NK-92 treated with Interleukin-12 subunit alpha and Interleukin-12 subunit beta, amount 100 ng/mL, for 24 hours (cell line): ENCODE results near the gene TUBGCP2.

Source experiments
- DNase-seq: peaks from one replicate; lab custom pipeline; 2025; lab: John Stamatoyannopoulos, UW

TUBGCP2 gene

DNA sequence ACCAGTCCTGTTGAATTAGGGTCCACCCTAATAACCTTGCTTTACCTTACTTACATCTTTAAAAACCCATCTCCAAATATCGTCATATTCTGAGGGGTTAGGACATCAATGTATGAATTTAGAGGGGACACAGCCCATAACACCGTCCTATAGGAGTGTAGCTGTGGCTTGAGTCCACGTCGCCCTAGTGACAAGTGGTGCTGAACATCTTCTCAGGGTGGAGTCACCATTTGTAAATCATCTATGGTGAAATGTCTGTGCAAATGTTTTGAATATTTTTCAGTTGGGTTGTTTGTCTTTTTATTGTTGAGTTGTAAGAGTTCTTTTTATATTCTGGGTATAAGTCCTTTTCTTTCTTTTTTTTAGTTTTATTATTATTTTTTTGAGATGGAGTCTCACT lies 33.3 kb upstream of the TUBGCP2 start:
- DNase-seq, result no peak

GRCh38 chr10:133339708-133340380 lies 31.2 kb upstream of the TUBGCP2 start:
- DNase-seq, result no peak

GRCh38 chr10:133338080-133339071 lies 29.7 kb upstream of the TUBGCP2 start:
- DNase-seq, result no peak

GRCh38 chr10:133337370-133337725 lies 28.7 kb upstream of the TUBGCP2 start:
- DNase-seq, result no peak

DNA sequence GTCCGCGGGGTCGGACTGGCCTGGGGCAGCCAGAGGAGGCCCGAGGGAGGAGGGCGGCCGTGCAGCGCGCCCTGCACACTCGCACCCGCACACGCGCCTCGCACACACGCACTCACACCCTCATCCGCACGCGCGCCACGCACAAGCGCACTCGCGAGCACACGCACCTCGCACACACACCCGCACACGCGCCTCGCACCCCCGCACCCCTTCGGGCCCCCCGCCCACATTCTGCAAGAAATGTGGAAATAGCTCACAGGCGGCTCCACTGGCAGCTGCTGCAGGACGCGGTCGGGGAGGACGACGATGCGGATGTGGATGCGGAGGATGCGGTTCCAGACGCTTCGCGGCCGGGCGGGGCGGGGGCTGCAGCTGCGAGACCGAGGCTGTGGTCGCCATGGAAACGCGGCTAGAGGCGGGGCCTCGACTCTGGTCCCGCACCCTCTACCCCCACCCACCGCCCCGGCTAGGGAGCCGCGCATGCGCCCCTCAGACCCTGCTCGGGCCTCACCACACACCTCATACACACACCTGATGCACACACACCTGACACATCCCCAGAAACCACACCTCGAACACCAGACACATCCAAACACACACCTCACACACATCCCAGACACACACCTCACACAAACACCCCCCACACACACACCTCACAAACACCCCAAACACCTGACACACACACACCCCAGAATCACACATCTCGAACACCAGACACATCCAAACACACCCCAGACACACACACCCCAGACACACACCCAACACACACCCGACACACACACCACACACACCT lies 28.1 kb upstream of the TUBGCP2 start, which contains the start of gene CALY:
Gene CALY (minus strand): TSS at position 320 of the 793 bp plus-strand sequence. CDS start 7,907 bp downstream, outside the sequence.
- no peak for DNase-seq

- no peak for DNase-seq
Observed at GRCh38 chr10:133336118-133336576, 27.5 kb upstream of the TUBGCP2 start.

- no peak for DNase-seq
Observed at GRCh38 chr10:133335246-133336117, 26.8 kb upstream of the TUBGCP2 start.

GRCh38 chr10:133334503-133335245 lies 26.0 kb upstream of the TUBGCP2 start:
- DNase-seq, result no peak

- DNase-seq, result no peak
Observed at GRCh38 chr10:133332936-133333699, 24.4 kb upstream of the TUBGCP2 start.

- DNase-seq, result peak; percentile 61
Observed at GRCh38 chr10:133329491-133330202, 21.0 kb upstream of the TUBGCP2 start.

DNA sequence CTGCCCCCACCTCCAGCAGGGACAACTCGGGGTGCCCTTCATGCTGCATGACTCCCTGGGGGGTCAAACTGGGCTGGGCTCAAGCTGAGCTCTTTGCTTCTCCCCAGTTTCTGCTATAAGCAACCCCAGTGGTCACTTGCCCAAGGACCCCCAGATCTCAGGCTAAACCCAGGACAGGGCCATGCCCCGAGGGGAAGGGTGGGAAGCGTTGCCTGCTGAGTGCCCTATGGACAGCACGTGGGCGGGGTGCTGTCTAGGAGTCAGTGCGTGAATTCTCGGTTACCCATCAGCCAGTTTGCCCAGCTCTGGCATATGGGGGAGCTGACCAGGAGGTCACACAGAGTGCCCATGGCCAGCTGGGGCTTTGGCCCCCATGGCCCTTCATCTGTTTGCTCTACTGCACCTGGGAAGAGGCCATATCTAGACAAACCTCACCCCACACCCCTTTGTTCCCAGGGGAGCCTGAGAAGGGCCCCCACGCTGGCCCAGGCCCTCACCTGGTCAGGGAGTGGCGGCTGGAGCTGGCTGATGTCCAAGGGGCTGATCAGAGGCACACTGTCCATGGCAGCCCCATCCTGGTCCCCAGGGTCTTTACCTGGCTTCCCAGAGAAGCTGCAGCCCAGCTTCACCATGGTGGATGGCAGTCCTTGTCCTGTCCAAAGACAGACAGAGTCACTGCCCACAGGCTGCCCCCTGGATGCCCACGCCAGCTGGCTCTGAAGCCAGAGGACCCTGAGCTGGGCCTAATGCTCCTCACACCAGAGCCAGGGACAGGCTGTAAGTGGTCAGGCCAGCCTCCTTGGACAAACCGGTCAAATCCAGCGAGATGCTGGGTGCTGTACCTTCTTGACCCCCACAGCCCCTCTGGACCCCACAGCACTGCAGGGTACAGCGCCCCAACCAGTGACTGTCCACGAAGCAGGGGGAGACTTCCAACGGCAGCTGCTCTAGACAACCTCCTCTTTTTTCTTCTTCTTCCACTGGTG lies 20.0 kb upstream of the TUBGCP2 start:
- DNase-seq, result no peak

DNA sequence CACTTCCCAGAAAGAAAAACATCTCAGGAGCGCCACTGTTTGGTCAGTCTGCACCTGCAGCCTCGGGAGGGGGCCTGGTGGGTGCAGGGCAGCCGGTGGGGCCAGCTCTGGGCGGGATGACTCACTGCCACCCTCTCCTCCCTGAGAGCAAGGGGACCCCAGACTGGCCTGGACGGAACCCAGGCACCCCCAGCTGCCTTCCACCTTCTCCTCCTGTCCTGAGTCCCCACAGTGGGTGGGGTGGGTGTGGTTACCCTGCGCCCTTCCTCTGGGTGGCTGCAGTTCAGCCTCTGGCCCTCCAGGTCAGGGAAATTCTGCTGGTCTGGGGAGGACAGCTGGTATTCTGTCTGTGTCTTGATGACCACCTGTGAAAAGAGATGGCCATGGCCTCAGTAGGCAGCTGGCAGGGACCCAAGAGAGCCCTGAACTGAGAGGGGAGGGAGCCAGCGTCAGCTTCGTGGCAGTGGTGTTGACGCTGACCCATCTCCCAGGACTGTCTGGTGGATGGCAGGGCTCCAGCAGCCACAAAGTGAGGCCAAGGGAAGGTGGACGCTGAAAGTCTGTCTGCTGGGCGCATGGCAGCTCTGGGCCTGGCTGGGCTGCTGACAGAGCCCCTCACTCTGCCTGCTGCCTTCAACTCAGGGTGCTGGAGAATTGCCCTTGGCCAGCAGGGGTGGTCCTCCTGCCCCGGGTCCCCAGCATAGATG lies 19.1 kb upstream of the TUBGCP2 start:
- DNase-seq, result no peak

DNA sequence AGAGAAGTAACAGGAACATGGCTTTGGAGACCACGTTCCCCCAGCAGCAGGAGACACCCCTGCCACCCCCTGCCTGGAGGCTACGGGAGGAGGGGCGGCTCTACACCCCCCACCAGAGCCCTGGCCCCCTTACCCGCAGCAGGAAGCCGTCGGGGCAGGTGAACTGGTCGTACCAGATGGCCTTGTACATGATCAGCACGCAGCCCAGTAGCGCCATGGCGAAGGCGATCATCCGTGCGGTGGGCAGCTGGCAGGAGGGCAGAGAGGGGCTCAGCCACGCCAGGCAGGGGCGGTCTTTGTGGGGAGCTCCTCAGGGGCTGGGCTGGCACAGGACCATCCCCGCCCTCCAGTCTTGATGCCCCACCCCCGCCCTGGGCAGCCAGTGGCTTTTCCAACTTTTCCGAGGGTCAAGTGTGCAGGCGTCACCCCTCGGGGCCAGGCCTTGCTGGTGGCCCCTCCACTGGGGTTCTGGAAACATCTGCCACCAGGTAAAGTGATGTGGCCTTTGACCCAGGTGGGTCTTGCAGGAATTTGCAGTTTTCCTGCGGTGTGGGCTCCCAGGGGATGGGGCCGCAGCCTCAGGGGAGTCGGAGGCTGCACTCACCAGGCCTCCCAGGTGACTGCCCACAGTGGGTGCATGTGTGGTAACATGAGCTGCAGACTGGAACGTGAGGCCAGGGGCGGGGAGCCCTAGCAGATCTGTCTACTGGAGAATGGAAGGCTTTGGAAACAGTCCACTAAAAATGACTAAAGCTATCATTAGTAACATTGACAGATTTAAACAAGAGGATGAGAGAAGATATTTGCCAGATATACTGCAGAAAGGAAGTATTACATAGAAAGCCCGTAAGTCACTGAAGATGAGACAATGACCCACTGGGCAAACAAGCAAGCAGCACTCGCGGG lies 18.3 kb upstream of the TUBGCP2 start:
- no peak for DNase-seq

DNA sequence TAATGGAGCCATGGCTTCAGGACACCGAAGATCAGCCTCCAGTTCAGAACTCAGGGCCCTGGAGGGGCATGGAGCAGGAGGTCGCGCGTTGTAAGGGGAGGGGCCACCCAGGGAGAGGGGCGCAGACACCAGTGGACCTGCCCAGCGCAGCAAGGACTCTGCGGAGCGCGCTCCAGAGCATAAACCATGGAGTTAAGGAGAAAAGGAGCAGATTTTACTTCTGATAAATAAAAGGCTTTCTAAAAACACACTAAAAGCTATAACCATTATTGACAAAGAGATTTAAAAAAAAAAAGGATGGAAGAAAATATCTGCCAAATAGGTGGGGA lies 17.5 kb upstream of the TUBGCP2 start:
- DNase-seq, result no peak

DNA sequence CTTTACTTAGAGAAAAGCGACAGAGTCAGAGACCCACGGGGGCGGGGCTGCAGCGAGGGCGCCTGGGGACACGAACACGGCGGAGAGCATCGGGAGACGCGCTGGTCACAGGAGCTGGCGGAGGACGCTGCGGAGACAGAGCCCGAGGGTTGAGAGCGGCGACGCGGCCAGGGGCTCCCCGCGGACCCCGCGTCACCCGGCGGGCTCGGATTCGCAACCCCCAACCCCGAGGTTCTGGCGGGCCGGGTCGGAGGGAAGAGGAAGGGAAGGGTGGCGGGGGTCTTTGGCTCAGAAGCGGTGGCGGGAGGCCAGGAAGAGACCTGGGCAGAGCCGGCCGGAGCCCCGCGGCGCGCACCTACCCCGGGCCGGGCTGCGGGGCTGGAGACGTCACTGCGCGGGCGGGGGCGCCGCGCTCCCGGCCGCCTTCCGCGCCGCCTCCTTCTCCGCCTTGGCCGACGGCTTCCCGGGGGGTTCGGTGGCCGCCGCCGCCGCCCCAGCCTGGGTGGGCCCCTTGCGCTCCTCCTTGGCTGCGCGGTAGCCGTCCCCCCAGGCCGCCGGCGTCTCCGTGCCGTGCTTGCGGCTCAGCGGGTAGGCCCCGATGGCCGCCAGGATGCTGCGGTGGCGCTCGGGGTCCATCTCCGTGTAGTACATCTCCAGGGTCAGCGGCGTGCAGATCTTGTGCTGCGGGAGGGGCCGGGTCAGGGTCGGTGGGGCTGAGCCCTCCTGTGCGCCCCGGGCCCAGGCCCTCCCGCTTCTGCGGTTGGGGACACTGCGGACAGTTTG lies 17.0 kb upstream of the TUBGCP2 start:
- DNase-seq, result no peak
